Liver (tissue), 3 donors: Measurements from ENCODE around the gene DICER1.

Experiments used
- ATF3 ChIP-seq: IDR thresholded peaks from 2 replicates; pipeline ENCODE4 v1.6.1; 2016; ENCODE audit warnings: antibody characterized with exemption
- CTCF ChIP-seq: fragments of 150-350 bp; IDR thresholded peaks from 2 replicates; pipeline ENCODE4 v1.5.1; 2017; ENCODE audit warnings: improper control_type of control experiment, low read depth, low read length; ENCODE audit not compliant: missing input control
- EGR1 ChIP-seq, 2 donors: IDR thresholded peaks; 2 replicates each; pipeline ENCODE4 v1.6.1; 2016 to 2018; ENCODE audit warnings: antibody characterized with exemption in 2 of 2, low read depth in 2 of 2
- GABPA ChIP-seq, 2 donors: IDR thresholded peaks in 1 of 2; conservative IDR thresholded peaks in 1 of 2; 2 replicates each; pipeline ENCODE4 v1.6.1; 2016; ENCODE audit warnings: antibody characterized with exemption in 2 of 2, mild to moderate bottlenecking in 1 of 2, moderate library complexity in 1 of 2
- MAX ChIP-seq: IDR thresholded peaks from 2 replicates; pipeline ENCODE4 v1.6.1; 2016; ENCODE audit warnings: antibody characterized with exemption
- RAD21 ChIP-seq, 2 donors: IDR thresholded peaks; 2 replicates each; pipeline ENCODE4 v1.6.1; 2016; ENCODE audit warnings: antibody characterized with exemption in 2 of 2, mild to moderate bottlenecking in 2 of 2
- RXRA ChIP-seq, 2 donors: IDR thresholded peaks; 2 replicates each; pipeline ENCODE4 v1.6.1; 2017 to 2018; ENCODE audit warnings: antibody characterized with exemption in 2 of 2, mild to moderate bottlenecking in 1 of 2
- SP1 ChIP-seq: IDR thresholded peaks from 2 replicates; pipeline ENCODE4 v1.6.1; 2018; ENCODE audit warnings: antibody characterized with exemption, mild to moderate bottlenecking
- TAF1 ChIP-seq: conservative IDR thresholded peaks from 2 replicates; pipeline ENCODE4 v1.6.1; 2016; ENCODE audit warnings: antibody characterized with exemption, mild to moderate bottlenecking
- ZBTB33 ChIP-seq: IDR thresholded peaks from 2 replicates; pipeline ENCODE4 v1.6.1; 2016; ENCODE audit warnings: antibody characterized with exemption
- TF ChIP-seq, protein P1 (sequence below): IDR thresholded peaks from 2 replicates; pipeline ENCODE4 v1.6.1; 2016; ENCODE audit warnings: antibody characterized with exemption, mild to moderate bottlenecking
- donor health status: healthy.
- donor health status: healthy.

DNA sequence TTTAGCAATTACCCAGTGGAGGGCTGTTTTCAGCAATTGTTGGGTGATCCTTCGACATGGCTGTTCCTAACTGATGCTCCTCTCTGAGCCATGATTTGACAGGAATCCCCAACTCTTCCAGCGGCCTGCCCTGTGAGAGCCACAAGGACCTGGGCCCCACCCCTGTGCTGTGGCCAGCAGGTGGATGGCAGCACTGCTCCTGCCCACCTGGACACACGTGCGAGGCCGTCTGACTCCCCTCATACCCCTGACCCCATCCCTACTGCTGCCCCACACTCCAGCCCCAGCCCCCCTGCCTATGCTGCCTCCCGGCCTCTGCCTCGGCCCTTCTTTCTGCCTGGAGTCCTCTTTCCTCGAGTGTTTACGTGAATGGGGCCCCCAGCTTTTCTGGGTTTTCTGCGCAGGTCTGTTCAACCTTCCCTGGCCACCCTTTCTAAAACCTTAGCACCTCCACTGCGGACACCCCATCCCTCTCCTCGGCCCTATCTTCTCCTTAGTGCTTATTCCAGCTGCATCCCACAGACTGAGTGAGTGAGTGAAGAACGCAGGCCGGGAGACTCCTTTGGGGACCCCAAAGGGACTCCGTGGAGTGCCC, 111.4 kb downstream of the DICER1 start:
- TF ChIP-seq EGR1 (IDR thresholded peaks at IDR 0.05; ENCODE audit: low read depth in 2 of 2), result no peak
- TF ChIP-seq CTCF, result no peak
- TF ChIP-seq RXRA (IDR thresholded peaks at IDR 0.05), result no peak
- TF ChIP-seq, protein P1, sequence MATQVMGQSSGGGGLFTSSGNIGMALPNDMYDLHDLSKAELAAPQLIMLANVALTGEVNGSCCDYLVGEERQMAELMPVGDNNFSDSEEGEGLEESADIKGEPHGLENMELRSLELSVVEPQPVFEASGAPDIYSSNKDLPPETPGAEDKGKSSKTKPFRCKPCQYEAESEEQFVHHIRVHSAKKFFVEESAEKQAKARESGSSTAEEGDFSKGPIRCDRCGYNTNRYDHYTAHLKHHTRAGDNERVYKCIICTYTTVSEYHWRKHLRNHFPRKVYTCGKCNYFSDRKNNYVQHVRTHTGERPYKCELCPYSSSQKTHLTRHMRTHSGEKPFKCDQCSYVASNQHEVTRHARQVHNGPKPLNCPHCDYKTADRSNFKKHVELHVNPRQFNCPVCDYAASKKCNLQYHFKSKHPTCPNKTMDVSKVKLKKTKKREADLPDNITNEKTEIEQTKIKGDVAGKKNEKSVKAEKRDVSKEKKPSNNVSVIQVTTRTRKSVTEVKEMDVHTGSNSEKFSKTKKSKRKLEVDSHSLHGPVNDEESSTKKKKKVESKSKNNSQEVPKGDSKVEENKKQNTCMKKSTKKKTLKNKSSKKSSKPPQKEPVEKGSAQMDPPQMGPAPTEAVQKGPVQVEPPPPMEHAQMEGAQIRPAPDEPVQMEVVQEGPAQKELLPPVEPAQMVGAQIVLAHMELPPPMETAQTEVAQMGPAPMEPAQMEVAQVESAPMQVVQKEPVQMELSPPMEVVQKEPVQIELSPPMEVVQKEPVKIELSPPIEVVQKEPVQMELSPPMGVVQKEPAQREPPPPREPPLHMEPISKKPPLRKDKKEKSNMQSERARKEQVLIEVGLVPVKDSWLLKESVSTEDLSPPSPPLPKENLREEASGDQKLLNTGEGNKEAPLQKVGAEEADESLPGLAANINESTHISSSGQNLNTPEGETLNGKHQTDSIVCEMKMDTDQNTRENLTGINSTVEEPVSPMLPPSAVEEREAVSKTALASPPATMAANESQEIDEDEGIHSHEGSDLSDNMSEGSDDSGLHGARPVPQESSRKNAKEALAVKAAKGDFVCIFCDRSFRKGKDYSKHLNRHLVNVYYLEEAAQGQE, result no peak
- TF ChIP-seq SP1, result no peak
- TF ChIP-seq ZBTB33, result no peak
- no peak for TF ChIP-seq MAX
- TF ChIP-seq GABPA (IDR thresholded peaks at IDR 0.05 in 1 of 2, conservative IDR thresholded peaks at IDR 0.05 in 1 of 2), result no peak
- no peak for TF ChIP-seq ATF3
- no peak for TF ChIP-seq RAD21 (IDR thresholded peaks at IDR 0.05)
- no peak for TF ChIP-seq TAF1
